ENCODE data around the gene KHK. TPM values are rescaled to one million over a fixed set of nuclear protein-coding genes. Genes with fewer than 3 reads are reported as not detected.
A peak's percentile ranks its signal among the peaks of the same experiment; 100 is the strongest.

KHK gene
- polyA plus RNA-seq, 1 donor (not counting 4 experiments of a cell fraction or from before 2014, with no cell fraction given), result 0.21 TPM

DNA sequence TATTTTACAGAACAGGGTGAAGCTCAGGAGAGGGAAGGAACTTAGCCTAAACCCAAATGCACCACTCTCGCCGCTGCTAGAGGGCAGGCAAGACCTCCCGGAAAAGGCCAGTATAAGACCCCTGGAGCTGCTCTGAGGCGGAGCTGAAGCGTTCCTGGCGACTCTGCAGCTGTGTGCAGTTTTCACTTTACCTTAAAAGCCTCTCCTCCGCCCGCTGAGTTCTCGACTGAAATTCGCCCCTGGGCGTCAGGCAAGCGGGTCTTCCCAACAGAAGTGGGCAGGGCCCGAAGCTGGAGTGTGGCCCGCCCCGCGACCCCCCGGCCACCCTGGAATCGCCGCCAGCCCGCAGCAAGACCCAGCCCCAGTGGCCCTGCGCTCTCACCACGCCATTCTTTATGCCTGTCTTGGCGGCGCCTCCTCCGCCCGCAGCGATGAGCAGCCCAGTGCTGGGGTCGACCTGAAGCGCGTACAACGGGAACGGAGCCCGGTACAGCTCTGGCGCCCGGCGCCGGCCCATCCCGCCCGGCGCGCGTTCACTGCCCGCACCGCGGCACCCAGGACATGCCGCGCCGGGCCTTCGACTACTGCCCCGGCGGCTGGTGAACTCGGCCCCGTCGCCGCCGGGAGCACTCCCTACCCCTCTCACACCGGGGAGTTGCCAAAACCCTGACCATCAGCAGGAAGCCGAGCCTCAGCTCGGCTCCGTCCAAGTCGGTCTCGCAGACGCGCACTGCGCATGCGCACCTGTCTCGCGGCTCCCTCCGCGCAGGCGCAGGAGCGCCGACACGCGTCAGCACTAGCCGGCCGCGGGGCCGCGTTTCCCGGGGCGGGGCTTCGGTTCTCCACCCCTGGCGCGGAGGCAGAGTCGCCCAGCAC is 47.6 kb downstream of the KHK start, which contains the start of gene PREB:
TSS of gene PREB (minus strand) at position 732 of the 876 bp plus-strand sequence. CDS start at position 517, 215 bp downstream.
- Histone ChIP-seq H3K27me3 (ENCODE audit: control insufficient read depth, extremely low read depth, insufficient read depth, low read length) (no peaks in the 10 kb centered on the region), H3K27ac (ENCODE audit: control insufficient read depth, insufficient read depth, low read length) (peak within 1 kb of the TSS; percentile 58), H3K4me2 (ENCODE audit: control insufficient read depth, extremely low read depth, insufficient read depth, low read depth, low read length) (peak within 1 kb of the TSS; percentile 95), H3K36me3 (ENCODE audit: control insufficient read depth in 2 of 2, extremely low read depth in 1 of 2, insufficient read depth in 2 of 2, low read length in 2 of 2) (peaks cover 20 to 26% of the 10 kb centered on the region in 2 experiments), H3K4me1 (ENCODE audit: control insufficient read depth, extremely low read depth, insufficient read depth, low read length) (peaks cover 7% of the 10 kb centered on the region), H3K9ac (ENCODE audit: control insufficient read depth, extremely low read depth, insufficient read depth, low read length) (peak within 1 kb of the TSS; percentile 84), H3K9me1 (ENCODE audit: control insufficient read depth, extremely low read depth, insufficient read depth, low read length) (no peaks in the 10 kb centered on the region), H3K4me3 (ENCODE audit: control insufficient read depth in 2 of 3, extremely low read depth in 1 of 3, insufficient read depth in 2 of 3, low read depth in 1 of 3, low read length in 3 of 3) (peak within 1 kb of the TSS; percentile 71 to 95 (median 82)), H4K20me1 (ENCODE audit: control insufficient read depth, extremely low read depth, insufficient read depth, low read length) (no peaks in the 10 kb centered on the region), H3K9me3 (ENCODE audit: control insufficient read depth, low read depth, low read length) (no peaks in the 10 kb centered on the region), H3K79me2 (ENCODE audit: control insufficient read depth, insufficient read depth, low read length) (peaks cover 20% of the 10 kb centered on the region), H2AFZ (ENCODE audit: control insufficient read depth, low read length) (peak within 1 kb of the TSS; percentile 60)
- no peak for FAIRE-seq
- TF ChIP-seq EZH2 (IDR thresholded peaks at IDR 0.05; ENCODE audit: low read length), result no peak
- TF ChIP-seq, protein P1, sequence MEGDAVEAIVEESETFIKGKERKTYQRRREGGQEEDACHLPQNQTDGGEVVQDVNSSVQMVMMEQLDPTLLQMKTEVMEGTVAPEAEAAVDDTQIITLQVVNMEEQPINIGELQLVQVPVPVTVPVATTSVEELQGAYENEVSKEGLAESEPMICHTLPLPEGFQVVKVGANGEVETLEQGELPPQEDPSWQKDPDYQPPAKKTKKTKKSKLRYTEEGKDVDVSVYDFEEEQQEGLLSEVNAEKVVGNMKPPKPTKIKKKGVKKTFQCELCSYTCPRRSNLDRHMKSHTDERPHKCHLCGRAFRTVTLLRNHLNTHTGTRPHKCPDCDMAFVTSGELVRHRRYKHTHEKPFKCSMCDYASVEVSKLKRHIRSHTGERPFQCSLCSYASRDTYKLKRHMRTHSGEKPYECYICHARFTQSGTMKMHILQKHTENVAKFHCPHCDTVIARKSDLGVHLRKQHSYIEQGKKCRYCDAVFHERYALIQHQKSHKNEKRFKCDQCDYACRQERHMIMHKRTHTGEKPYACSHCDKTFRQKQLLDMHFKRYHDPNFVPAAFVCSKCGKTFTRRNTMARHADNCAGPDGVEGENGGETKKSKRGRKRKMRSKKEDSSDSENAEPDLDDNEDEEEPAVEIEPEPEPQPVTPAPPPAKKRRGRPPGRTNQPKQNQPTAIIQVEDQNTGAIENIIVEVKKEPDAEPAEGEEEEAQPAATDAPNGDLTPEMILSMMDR (optimal IDR thresholded peaks at IDR 0.05 in 1 of 3, IDR thresholded peaks at IDR 0.05 in 1 of 3, conservative IDR thresholded peaks at IDR 0.05 in 1 of 3; ENCODE audit: extremely low read depth in 1 of 3, insufficient read depth in 2 of 3, low read length in 3 of 3), result peak in 1 of 3 experiments; percentile 25
- DNase-seq (ENCODE audit: low read depth, low spot score), result peak; percentile 71
- dilution Hi-C loops (cut with MboI; ENCODE audit: extremely low pct_ligation_motif_present, low sequenced_read_pairs), result no loop called here

DNA sequence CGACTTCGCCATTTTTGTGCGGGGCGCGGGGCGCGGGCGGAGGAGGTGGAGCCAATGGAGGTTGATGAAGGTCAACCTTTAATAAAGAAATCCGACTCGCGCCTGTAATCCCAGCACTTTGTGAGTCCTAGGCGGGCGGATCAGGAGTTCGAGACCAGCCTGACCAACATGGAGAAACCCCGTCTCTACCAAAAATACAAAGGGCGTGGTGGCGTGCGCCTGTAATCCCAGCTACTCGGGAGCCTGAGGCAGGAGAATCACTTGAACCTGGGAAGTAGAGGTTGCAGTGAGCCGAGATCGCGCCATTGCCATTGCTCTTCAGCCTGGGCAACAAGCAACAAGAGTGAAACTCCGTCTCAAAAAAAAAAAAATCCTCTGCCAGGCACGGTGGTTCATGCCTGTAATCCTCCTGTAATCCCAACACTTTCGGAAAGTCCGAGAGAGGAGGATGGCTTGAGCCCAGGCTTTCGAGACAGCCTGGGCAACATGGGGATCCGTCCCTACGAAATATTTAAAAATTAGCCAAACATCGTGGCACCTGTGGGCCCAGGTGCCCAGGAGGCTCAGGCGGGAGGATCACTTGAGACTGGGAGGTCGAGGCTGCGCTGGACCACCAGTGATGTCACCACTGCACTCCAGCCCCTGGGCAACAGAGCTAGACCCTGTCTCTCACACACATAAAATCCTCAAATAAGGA is 48.4 kb downstream of the KHK start:
- H3K4me2 ChIP-seq (ENCODE audit: control insufficient read depth, extremely low read depth, insufficient read depth, low read depth, low read length), result peak overlapping the region; percentile 52
- H3K9me1 ChIP-seq (ENCODE audit: control insufficient read depth, extremely low read depth, insufficient read depth, low read length), result no peaks in the 10 kb centered on the region
- H3K9ac ChIP-seq (ENCODE audit: control insufficient read depth, extremely low read depth, insufficient read depth, low read length), result peak overlapping the region; percentile 7
- no peak for TF ChIP-seq EZH2 (IDR thresholded peaks at IDR 0.05; ENCODE audit: low read length)
- TF ChIP-seq, protein P1 (optimal IDR thresholded peaks at IDR 0.05 in 1 of 3, IDR thresholded peaks at IDR 0.05 in 1 of 3, conservative IDR thresholded peaks at IDR 0.05 in 1 of 3; ENCODE audit: extremely low read depth in 1 of 3, insufficient read depth in 2 of 3, low read length in 3 of 3), result no peak
- H3K4me1 ChIP-seq (ENCODE audit: control insufficient read depth, extremely low read depth, insufficient read depth, low read length), result peaks cover 7% of the 10 kb centered on the region
- no peak overlapping the region for H3K27ac ChIP-seq (ENCODE audit: control insufficient read depth, insufficient read depth, low read length)
- peaks cover 14 to 23% of the 10 kb centered on the region in 2 experiments for H3K36me3 ChIP-seq (ENCODE audit: control insufficient read depth in 2 of 2, extremely low read depth in 1 of 2, insufficient read depth in 2 of 2, low read length in 2 of 2)
- dilution Hi-C loops (cut with MboI; ENCODE audit: extremely low pct_ligation_motif_present, low sequenced_read_pairs), result no loop called here
- peak overlapping the region in 2 of 3 experiments; percentile 29 to 95 for H3K4me3 ChIP-seq (ENCODE audit: control insufficient read depth in 2 of 3, extremely low read depth in 1 of 3, insufficient read depth in 2 of 3, low read depth in 1 of 3, low read length in 3 of 3)
- H4K20me1 ChIP-seq (ENCODE audit: control insufficient read depth, extremely low read depth, insufficient read depth, low read length), result no peaks in the 10 kb centered on the region
- H3K79me2 ChIP-seq (ENCODE audit: control insufficient read depth, insufficient read depth, low read length), result peaks cover 20% of the 10 kb centered on the region
- no peak for DNase-seq (ENCODE audit: low read depth, low spot score)
- no peak for FAIRE-seq
- H2AFZ ChIP-seq (ENCODE audit: control insufficient read depth, low read length), result peak overlapping the region; percentile 60
- H3K9me3 ChIP-seq (ENCODE audit: control insufficient read depth, low read depth, low read length), result no peaks in the 10 kb centered on the region
- no peaks in the 10 kb centered on the region for H3K27me3 ChIP-seq (ENCODE audit: control insufficient read depth, extremely low read depth, insufficient read depth, low read length)

Measured in keratinocyte (primary cell).